Type B pancreatic cell (in vitro differentiated cells): ENCODE data around the gene SSX4B. TPM values are rescaled to one million over a fixed set of nuclear protein-coding genes. Genes with fewer than 3 reads are reported as not detected.
"Not testable (repeated sequence)": the region's sequence is repeated elsewhere in the genome, so short reads cannot be mapped to it uniquely, and the experiment has no call there.

Experiments
- DNase-seq: peaks from one replicate; pipeline ENCODE4 v3.0.0; 2021; ENCODE audit warnings: mixed read lengths; ENCODE audit not compliant: unreplicated experiment; ENCODE audit errors: extremely low spot score
- H3K27ac Mint-ChIP-seq: 2 replicates; pipeline ENCODE4 v1.8.0; 2021; ENCODE audit warnings: mild to moderate bottlenecking, mixed read lengths
- H3K27me3 Mint-ChIP-seq: 2 replicates; pipeline ENCODE4 v1.8.0; 2021; ENCODE audit warnings: mixed read lengths
- H3K36me3 Mint-ChIP-seq: 2 replicates; pipeline ENCODE4 v1.8.0; 2021; ENCODE audit warnings: mixed read lengths
- H3K4me1 Mint-ChIP-seq: one replicate; pipeline ENCODE4 v1.8.0; 2021; ENCODE audit warnings: mixed read lengths; ENCODE audit not compliant: unreplicated experiment
- H3K4me3 Mint-ChIP-seq: 2 replicates; pipeline ENCODE4 v1.8.0; 2021; ENCODE audit warnings: mild to moderate bottlenecking, mixed read lengths
- H3K9me3 Mint-ChIP-seq: 2 replicates; pipeline ENCODE4 v1.8.0; 2021; ENCODE audit warnings: mixed read lengths
- total RNA-seq: library from RNA; stranded (reverse); gene quantifications from 2 replicates; pipeline ENCODE4 v1.2.1, GENCODE V29; 2021; ENCODE audit warnings: low replicate concordance
- TF ChIP-seq, protein P1 (sequence below): fragments of 200-600 bp; sonication (generic); conservative IDR thresholded peaks from 2 replicates; pipeline ENCODE4 v1.5.0; 2021; ENCODE audit warnings: antibody characterized with exemption, mild to moderate bottlenecking

The SSX4B gene
- total RNA-seq, 1 donor from 2014 or later, result not detected

DNA sequence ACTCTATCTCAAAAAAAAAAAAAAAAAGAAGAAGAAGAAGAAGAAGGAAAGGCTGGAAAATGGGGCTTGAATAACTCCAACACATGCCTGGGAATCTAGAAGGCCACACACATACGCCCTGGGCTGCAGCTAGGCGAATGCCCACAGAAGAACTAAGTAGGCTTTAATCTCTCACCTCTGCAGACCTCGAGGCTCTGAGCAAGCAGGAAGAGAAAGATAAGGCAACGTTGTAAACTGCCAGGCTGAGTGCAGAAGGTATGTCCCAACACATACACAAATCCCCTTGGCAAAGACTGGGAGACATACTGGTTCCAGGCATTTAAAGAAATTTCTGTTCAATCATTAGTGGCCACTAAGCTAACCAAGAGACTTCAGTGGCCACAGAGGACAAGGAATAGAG, 39.9 kb upstream of the SSX4B start:
- H3K27ac Mint-ChIP-seq, result no peak overlapping the region

DNA sequence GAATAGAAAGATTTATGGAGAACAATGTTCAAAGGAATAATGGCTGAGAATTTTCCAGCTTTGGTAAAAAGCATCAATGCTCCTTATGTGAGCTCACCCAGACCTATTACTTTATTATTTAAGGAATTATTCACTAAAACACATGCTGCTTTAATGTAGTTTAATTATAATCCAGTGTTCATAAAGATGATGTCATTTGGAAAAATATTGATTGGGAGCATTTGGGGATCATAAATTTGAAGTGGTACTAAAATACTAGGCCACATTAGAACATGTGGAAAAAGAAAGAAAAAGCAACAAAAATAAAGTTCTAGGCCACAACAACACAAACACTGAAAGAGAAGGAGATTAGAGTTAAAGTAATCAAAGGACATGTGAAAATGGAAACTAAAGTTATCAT, 38.3 kb upstream of the SSX4B start:
- TF ChIP-seq, protein P1, sequence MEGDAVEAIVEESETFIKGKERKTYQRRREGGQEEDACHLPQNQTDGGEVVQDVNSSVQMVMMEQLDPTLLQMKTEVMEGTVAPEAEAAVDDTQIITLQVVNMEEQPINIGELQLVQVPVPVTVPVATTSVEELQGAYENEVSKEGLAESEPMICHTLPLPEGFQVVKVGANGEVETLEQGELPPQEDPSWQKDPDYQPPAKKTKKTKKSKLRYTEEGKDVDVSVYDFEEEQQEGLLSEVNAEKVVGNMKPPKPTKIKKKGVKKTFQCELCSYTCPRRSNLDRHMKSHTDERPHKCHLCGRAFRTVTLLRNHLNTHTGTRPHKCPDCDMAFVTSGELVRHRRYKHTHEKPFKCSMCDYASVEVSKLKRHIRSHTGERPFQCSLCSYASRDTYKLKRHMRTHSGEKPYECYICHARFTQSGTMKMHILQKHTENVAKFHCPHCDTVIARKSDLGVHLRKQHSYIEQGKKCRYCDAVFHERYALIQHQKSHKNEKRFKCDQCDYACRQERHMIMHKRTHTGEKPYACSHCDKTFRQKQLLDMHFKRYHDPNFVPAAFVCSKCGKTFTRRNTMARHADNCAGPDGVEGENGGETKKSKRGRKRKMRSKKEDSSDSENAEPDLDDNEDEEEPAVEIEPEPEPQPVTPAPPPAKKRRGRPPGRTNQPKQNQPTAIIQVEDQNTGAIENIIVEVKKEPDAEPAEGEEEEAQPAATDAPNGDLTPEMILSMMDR, result no peak
- Mint-ChIP-seq H3K27me3 (no peaks in the 10 kb centered on the region), H3K4me1 (no peaks in the 10 kb centered on the region), H3K36me3 (no peaks in the 10 kb centered on the region), H3K4me3 (no peak overlapping the region), H3K9me3 (no peaks in the 10 kb centered on the region), H3K27ac (no peak overlapping the region)
- DNase-seq, result no peak

More for the DNA sequence above, 39.9 kb upstream of the SSX4B start:
- TF ChIP-seq, protein P1, result no peak
- Mint-ChIP-seq H3K36me3 (no peaks in the 10 kb centered on the region), H3K4me3 (no peak overlapping the region), H3K27me3 (no peaks in the 10 kb centered on the region), H3K4me1 (no peaks in the 10 kb centered on the region), H3K9me3 (no peaks in the 10 kb centered on the region)
- DNase-seq, result no peak

DNA sequence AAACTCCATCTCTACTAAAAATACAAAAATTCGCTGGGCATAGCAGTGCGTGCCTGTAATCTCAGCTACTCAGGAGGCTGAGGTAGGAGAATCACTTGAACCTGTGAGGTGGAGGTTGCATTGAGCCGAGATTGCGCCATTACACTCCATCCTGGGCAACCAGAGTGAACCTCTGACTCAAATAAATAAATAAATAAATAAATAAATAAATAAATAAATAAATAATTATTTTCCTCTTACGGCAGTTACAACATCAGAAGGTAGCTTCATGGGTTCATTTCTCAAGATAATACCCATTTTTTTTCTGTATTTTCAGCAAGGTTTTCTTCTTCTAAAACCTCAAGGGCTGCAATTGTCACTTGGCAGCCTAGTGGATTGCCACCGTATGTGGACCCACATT, 35.4 kb upstream of the SSX4B start:
- not testable (repeated sequence) for DNase-seq, H3K36me3 Mint-ChIP-seq, H3K4me1 Mint-ChIP-seq, H3K4me3 Mint-ChIP-seq, H3K27ac Mint-ChIP-seq, H3K27me3 Mint-ChIP-seq, H3K9me3 Mint-ChIP-seq

DNA sequence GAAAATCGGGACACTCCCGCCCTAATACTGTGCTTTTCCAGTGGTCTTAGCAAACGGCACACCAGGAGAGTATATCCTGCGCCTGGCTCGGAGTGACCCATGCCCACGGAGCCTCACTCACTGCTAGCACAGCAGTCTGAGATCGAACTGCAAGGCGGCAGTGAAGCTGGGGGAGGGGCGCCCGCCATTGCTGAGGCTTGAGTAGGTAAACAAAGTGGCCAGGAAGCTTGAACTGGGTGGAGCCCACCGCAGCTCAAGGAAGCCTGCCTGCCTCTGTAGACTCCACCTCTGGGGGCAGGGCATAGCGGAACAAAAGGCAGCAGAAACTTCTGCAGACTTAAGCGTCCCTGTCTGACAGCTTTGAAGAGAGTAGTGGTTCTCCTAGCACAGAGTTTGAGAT, 22.0 kb upstream of the SSX4B start:
- H3K27me3 Mint-ChIP-seq, H3K4me3 Mint-ChIP-seq, DNase-seq, H3K4me1 Mint-ChIP-seq, H3K36me3 Mint-ChIP-seq, H3K9me3 Mint-ChIP-seq, H3K27ac Mint-ChIP-seq: not testable (repeated sequence)

DNA sequence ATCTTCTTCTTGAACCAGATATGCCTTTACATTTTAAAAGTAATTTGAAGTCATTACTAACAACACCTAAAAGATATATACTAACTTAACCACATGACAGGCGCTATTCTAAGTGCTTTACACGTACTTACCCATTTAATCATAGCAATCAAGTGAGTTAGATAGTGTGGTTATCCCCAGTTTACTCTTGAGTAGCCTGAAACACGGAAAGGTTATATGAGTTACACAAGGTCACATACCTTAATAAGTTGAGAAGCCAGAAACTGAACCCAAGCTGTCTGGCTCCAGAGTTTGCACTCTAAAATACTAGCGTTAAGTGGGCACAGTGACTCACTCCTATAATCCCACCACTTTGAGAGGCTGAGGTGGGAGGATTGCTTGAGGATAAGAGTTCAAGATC, 18.4 kb upstream of the SSX4B start:
- not testable (repeated sequence) for H3K36me3 Mint-ChIP-seq, DNase-seq, H3K4me1 Mint-ChIP-seq, H3K4me3 Mint-ChIP-seq, H3K27me3 Mint-ChIP-seq, H3K27ac Mint-ChIP-seq, H3K9me3 Mint-ChIP-seq

DNA sequence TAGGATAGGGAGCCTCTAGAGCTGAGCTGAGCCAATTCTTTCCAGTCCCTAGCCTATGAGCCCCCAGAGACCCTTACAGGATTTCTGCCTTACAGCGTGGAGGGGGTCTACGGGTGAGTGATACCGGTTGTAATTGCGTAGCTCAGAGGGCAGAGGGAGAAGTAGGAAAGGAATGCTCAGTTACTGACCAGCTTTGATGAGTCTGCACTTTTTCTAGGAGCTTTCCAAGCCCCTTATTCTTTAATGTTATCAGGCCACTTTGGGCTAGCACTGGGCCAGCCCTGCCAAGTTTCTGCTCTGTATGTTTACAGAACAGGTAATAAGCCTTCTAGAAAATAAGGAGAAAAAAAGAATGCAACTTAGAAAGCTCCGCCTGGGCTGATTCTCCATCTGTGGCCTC, 17.8 kb upstream of the SSX4B start:
- H3K27me3 Mint-ChIP-seq, H3K27ac Mint-ChIP-seq, DNase-seq, H3K36me3 Mint-ChIP-seq, H3K4me1 Mint-ChIP-seq, H3K9me3 Mint-ChIP-seq, H3K4me3 Mint-ChIP-seq: not testable (repeated sequence)

DNA sequence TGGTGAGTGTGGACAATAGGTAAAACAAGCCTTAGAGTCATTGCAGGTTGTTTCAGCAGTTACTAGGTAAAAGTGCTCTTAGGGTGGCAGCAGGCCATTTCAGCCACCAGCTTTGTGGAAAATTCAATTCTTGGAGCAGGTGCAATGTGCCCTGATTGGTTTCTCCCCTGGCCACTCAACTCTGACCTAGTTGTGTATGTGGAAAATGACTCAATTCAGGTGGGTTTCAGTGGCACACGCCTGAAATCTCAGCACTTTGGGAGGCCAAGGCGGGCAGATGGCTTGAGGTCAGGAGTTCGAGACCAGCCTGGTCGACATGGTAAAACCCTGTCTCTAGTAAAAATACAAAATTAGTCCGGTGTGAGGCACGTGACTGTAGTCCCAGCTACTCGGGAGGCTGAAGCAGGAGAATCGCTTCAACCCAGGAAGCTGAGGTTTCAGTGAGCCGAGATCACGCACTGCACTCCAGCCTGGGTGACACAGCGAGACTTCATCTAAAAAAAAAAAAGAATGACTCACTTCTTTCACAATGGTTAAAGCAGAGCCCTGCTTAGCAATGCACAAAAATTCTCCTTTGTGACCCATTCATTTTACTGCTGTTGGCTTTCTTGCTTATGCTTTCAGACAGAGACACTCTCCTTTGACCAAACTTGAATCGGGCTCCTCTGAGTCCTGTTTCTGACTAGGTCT, 15.4 kb upstream of the SSX4B start:
- not testable (repeated sequence) for DNase-seq, H3K36me3 Mint-ChIP-seq, H3K4me1 Mint-ChIP-seq, H3K9me3 Mint-ChIP-seq, H3K27me3 Mint-ChIP-seq, H3K27ac Mint-ChIP-seq, H3K4me3 Mint-ChIP-seq

DNA sequence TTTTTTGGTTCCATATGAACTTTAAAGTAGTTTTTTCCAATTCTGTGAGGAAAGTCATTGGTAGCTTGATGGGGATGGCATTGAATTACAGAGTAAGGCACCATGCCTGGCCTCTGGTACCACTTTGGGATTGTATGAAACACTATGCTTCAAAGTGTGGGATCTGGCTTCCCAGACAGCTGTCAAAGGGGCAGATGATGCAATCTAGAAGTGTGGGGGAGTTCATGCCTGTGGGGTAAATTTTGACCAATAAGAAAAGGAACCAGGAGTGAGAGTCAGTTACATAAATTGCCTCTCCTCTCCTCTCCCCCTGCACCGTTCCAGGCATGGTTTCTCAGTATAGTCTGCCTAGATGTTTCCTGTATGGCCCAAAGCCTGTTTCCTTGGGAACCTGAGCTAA, 13.9 kb downstream of the SSX4B start:
- H3K36me3 Mint-ChIP-seq, H3K4me3 Mint-ChIP-seq, DNase-seq, H3K9me3 Mint-ChIP-seq, H3K27ac Mint-ChIP-seq, H3K4me1 Mint-ChIP-seq, H3K27me3 Mint-ChIP-seq: not testable (repeated sequence)

DNA sequence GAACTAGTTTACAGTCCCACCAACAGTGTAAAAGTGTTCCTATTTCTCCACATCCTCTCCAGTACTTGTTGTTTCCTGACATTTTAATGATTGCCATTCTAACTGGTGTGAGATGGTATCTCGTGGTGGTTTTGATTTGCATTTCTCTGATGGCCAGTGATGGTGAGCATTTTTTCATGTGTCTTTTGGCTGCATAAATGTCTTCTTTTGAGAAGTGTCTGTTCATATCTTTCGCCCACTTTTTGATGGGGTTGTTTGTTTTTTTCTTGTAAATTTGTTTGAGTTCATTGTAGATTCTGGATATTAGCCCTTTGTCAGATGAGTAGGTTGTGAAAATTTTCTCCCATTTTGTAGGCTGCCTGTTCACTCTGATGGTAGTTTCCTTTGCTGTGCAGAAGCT, 14.8 kb downstream of the SSX4B start:
- H3K27me3 Mint-ChIP-seq, DNase-seq, H3K4me3 Mint-ChIP-seq, H3K9me3 Mint-ChIP-seq, H3K27ac Mint-ChIP-seq, H3K4me1 Mint-ChIP-seq, H3K36me3 Mint-ChIP-seq: not testable (repeated sequence)

DNA sequence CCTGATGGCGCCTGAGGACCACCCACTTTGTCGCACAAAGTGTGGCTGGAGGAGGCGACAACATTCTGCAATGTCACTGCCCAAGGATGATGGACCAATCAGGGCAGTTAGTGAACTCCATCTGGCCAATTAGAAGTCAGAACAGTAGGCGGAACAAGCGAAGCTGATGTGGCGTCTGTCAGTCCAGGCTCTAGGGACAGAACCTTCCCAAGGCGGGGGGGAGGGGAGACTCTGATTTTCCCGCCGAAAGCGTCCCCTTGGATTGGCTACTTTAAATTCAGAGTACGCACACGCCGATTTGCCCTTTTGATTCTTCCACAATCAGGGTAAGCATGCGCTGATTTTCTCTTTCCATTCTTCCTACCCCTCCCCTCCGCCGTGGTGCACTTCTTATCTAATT, 28.5 kb downstream of the SSX4B start, which contains the start of gene SSX4:
Gene SSX4 (plus strand): TSS at position 301 of the 400 bp plus-strand sequence. CDS start 515 bp downstream, outside the sequence.
- H3K9me3 Mint-ChIP-seq, result not testable (repeated sequence)

DNA sequence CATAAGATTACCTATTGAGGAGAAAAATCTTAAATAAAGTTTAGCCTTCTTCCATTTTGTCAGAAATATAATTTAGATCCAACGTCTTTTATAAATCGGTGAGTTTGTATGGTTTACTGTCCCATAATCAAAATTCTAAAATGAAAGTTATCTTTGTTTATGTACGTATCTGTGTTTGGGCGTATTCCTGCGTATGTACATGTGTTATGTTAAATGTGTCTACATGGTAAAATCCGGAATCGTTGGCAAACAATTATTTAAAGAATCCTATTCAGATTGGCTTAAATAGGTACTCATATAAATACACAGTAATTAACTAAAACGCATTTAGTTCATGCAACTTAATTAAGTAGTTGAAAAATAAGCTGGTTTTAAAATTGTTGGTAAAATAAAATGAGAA, 41.4 kb downstream of the SSX4B start:
- DNase-seq, H3K4me1 Mint-ChIP-seq, H3K27me3 Mint-ChIP-seq, H3K36me3 Mint-ChIP-seq, H3K9me3 Mint-ChIP-seq, H3K4me3 Mint-ChIP-seq, H3K27ac Mint-ChIP-seq: not testable (repeated sequence)

More for the DNA sequence above, 28.5 kb downstream of the SSX4B start, which contains the start of gene SSX4:
- not testable (repeated sequence) for H3K4me1 Mint-ChIP-seq, H3K36me3 Mint-ChIP-seq, H3K27ac Mint-ChIP-seq, DNase-seq, H3K27me3 Mint-ChIP-seq, H3K4me3 Mint-ChIP-seq

DNA sequence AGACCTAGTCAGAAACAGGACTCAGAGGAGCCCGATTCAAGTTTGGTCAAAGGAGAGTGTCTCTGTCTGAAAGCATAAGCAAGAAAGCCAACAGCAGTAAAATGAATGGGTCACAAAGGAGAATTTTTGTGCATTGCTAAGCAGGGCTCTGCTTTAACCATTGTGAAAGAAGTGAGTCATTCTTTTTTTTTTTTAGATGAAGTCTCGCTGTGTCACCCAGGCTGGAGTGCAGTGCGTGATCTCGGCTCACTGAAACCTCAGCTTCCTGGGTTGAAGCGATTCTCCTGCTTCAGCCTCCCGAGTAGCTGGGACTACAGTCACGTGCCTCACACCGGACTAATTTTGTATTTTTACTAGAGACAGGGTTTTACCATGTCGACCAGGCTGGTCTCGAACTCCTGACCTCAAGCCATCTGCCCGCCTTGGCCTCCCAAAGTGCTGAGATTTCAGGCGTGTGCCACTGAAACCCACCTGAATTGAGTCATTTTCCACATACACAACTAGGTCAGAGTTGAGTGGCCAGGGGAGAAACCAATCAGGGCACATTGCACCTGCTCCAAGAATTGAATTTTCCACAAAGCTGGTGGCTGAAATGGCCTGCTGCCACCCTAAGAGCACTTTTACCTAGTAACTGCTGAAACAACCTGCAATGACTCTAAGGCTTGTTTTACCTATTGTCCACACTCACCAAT, 43.9 kb downstream of the SSX4B start:
- H3K4me1 Mint-ChIP-seq, H3K27ac Mint-ChIP-seq, H3K4me3 Mint-ChIP-seq, H3K36me3 Mint-ChIP-seq, H3K9me3 Mint-ChIP-seq, H3K27me3 Mint-ChIP-seq, DNase-seq: not testable (repeated sequence)
